ENCODE measurements around the gene GAL3ST2. TPM values are rescaled to one million over a fixed set of nuclear protein-coding genes. Genes with fewer than 3 reads are reported as not detected.
A peak's percentile ranks its signal among the peaks of the same experiment; 100 is the strongest.
"Not testable (repeated sequence)": the region's sequence is repeated elsewhere in the genome, so short reads cannot be mapped to it uniquely, and the experiment has no call there.

GAL3ST2 gene
- total and polyA plus RNA-seq, 3 donors from 2014 or later = 0.54 to 4.3 (median 2.8) TPM

DNA sequence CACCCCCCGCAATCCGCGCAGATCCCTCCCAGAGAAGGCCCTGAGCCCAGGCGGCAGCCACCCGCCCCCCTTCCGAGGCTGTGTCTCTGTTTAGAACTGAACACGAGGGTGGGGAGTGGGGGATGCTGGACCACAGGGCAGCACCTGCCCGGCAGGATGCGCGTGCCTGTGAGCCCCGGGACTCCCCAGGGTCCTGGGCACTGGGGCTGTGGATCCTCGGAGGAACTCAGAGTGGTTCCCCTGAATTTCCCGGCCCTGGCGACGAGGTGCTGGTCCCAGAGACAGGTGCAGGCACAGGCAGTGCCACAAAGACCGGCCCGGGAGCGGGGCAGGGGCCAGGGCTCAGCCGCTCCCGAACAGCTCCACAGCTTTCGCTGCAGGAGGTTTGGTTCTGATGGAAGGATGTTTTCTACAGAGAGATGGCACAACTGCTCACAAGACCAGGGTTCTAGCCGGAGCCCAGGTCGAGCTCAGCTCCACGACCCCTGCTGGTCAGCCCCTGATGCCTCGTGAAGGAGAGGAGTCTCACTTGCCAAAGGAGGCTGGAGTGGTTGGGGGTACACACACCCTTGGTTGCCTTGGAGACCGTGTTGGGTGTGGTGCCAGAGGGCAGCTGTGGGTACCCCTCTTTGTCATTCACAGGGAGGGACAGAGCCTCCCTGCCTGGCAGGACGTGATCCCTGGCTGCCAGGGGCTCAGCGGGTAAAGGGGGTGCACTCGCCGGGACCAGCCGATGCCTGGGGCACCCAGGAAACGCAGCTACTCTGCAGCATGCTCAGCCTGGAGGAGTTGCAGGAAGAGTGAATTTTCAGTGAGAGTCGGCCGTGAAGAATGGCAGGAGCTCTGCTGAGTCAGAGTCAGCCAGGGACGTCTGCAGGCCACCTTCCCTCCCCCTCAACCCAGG lies 28.0 kb downstream of the GAL3ST2 start:
- Histone ChIP-seq H3K4me3 (peak overlapping the region; percentile 41 to 57), H3K4me1 (peaks cover 30% of the 10 kb centered on the region), H3K36me3 (ENCODE audit: low read depth, missing control alignments) (no peaks in the 10 kb centered on the region), H3K27me3 (no peaks in the 10 kb centered on the region), H3K27ac (peak overlapping the region; percentile 73 to 79), H3K9me3 (no peaks in the 10 kb centered on the region)
- intact Hi-C loops (cut with DNase I; ENCODE audit: low total_unique reads) = no loop called here
- peak; percentile 18 for DNase-seq
- 21 to 37% methylated on average over 13 to 30 of the region's 35 CpGs for WGBS, 2 donors
- TF ChIP-seq, protein P1, sequence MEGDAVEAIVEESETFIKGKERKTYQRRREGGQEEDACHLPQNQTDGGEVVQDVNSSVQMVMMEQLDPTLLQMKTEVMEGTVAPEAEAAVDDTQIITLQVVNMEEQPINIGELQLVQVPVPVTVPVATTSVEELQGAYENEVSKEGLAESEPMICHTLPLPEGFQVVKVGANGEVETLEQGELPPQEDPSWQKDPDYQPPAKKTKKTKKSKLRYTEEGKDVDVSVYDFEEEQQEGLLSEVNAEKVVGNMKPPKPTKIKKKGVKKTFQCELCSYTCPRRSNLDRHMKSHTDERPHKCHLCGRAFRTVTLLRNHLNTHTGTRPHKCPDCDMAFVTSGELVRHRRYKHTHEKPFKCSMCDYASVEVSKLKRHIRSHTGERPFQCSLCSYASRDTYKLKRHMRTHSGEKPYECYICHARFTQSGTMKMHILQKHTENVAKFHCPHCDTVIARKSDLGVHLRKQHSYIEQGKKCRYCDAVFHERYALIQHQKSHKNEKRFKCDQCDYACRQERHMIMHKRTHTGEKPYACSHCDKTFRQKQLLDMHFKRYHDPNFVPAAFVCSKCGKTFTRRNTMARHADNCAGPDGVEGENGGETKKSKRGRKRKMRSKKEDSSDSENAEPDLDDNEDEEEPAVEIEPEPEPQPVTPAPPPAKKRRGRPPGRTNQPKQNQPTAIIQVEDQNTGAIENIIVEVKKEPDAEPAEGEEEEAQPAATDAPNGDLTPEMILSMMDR (IDR thresholded peaks at IDR 0.05) = peak in 1 of 3 experiments; percentile 15
- no peak for TF ChIP-seq POLR2A (IDR thresholded peaks at IDR 0.05)

DNA sequence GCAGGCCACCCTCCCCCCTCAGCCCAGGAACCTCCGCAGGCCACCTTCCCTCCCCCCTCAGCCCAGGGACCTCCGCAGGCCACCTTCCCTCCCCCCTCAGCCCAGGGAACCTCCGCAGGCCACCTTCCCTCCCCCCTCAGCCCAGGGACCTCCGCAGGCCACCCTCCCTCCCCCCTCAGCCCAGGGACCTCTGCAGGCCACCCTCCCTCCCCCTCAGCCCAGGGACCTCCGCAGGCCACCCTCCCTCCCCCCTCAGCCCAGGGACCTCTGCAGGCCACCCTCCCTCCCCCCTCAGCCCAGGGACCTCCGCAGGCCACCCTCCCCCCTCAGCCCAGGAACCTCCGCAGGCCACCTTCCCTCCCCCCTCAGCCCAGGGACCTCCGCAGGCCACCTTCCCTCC lies 29.6 kb downstream of the GAL3ST2 start:
- H3K4me3 ChIP-seq; H3K9me3 ChIP-seq; intact Hi-C loops (cut with DNase I; ENCODE audit: low total_unique reads); H3K27ac ChIP-seq; DNase-seq; H3K27me3 ChIP-seq; H3K36me3 ChIP-seq (ENCODE audit: low read depth, missing control alignments): not testable (repeated sequence)
- peaks cover 36% of the 10 kb centered on the region for H3K4me1 ChIP-seq
- WGBS, 2 donors = no CpG with 5 or more reads among the region's 8 CpGs

DNA sequence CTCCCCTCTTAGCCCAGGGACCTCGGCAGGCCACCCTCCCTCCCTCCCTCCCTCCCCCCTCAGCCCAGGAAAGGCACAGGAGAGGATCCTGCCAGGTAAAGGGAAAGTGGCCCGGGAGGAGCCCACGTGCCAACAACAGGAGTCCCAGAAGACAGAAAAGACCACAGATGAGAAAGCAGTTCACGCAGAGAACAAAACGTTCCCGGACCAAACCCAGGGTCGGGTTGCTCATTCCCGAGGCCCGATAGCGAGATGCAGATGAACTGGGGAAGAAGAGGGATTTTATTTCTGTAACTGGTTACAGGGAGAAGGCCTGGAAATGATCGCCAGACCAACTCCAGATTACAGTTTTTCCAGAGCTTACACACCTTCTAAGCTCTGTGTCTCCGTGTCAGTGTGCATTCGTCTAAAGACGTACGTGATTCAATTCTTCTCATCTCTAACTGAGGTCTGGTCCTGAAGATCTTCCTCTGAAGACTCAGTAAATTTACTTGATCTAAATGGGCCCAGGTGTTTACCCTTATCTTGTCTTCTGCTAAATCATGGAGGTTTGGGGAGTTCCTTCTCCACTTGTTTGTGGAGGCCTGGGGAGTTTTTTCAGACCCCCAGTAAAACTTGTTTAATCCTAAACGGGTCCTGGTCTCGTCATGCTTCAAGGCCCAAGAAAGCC lies 31.6 kb downstream of the GAL3ST2 start:
- DNase-seq = peak; percentile 60
- Histone ChIP-seq H3K27me3 (no peaks in the 10 kb centered on the region), H3K4me3 (no peak overlapping the region), H3K27ac (peak overlapping the region; percentile 16 to 80), H3K9me3 (no peaks in the 10 kb centered on the region), H3K4me1 (peaks cover 34% of the 10 kb centered on the region), H3K36me3 (ENCODE audit: low read depth, missing control alignments) (no peaks in the 10 kb centered on the region)
- WGBS, 2 donors = 43 to 57% methylated on average over 15 to 16 of the region's 17 CpGs
- TF ChIP-seq, protein P1 (IDR thresholded peaks at IDR 0.05) = no peak
- TF ChIP-seq POLR2A (IDR thresholded peaks at IDR 0.05) = no peak
- intact Hi-C loops (cut with DNase I; ENCODE audit: low total_unique reads) = no loop called here

DNA sequence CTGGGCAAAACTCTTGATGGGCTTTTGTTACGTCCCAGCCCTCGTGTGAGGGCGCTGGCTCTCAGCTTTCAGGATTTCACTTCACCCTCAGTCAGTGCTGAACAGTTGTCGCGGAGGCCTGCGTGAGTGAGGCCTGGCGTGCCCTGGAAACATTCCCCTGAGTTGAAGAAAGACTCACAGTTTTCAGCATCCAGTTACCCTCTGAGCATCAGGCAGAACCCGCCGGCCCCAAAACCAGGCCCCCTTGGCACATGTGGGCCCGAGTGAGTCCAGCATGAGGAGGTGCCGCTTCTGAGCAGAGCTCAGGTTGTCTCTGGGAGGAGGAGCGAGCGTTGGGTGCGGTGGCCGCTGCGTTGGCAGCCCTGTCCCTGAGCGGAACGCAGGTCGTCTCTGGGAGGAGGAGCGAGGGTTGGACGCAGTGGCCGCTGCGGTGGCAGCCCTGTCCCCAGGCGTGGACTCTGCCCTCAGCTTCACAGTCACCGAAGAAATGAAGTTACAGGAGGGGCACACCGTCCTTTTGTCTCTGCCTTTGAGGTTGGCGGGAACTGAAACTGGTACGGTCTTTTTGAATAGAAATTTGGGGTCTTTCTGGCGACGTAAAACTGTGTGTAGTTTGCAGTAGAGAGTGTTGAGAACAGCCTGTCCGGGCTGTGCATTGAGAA lies 32.2 kb downstream of the GAL3ST2 start, which contains the start of gene NEU4:
NEU4 (plus strand) TSS at position 473 of the 662 bp plus-strand sequence. CDS start 5,292 bp downstream, outside the sequence.
- peaks cover 30% of the 10 kb centered on the region for H3K4me1 ChIP-seq
- H3K27me3 ChIP-seq = no peaks in the 10 kb centered on the region
- peak within 1 kb of the TSS; percentile 16 to 80 for H3K27ac ChIP-seq
- TF ChIP-seq POLR2A (IDR thresholded peaks at IDR 0.05) = no peak
- TF ChIP-seq, protein P1 (IDR thresholded peaks at IDR 0.05) = no peak
- intact Hi-C loops (cut with DNase I; ENCODE audit: low total_unique reads) = no loop called here
- WGBS, 2 donors = 91 to 92% methylated on average over 26 to 31 of the region's 31 CpGs
- no peaks in the 10 kb centered on the region for H3K9me3 ChIP-seq
- no peak within 1 kb of the TSS for H3K4me3 ChIP-seq
- peak; percentile 13 for DNase-seq
- no peaks in the 10 kb centered on the region for H3K36me3 ChIP-seq (ENCODE audit: low read depth, missing control alignments)
